H9 (cell line): ENCODE data around the gene TPM4. TPM values are rescaled to one million over a fixed set of nuclear protein-coding genes. Genes with fewer than 3 reads are reported as not detected.

ENCODE experiments used
- DNase-seq: peaks from one replicate; pipeline ENCODE4 v3.0.0-alpha.2; 2017
- H2AFZ ChIP-seq: one replicate; pipeline ENCODE4 v1.6.1; 2013; ENCODE audit warnings: mild to moderate bottlenecking, low read length, control low read depth, moderate library complexity
- H2AK5ac ChIP-seq: 2 replicates; pipeline ENCODE4 v1.6.1; 2013; ENCODE audit warnings: low read length, control low read depth, mixed read lengths; ENCODE audit not compliant: insufficient read length
- H2BK120ac ChIP-seq: one replicate; pipeline ENCODE4 v1.6.1; 2013; ENCODE audit warnings: low read depth, mild to moderate bottlenecking, low read length, control low read depth, inconsistent platforms; ENCODE audit not compliant: poor library complexity, severe bottlenecking
- H2BK12ac ChIP-seq: 2 replicates; pipeline ENCODE4 v1.6.1; 2013; ENCODE audit warnings: low read length, control low read depth, mixed read lengths, low read depth; ENCODE audit not compliant: insufficient read length
- H2BK15ac ChIP-seq: 2 replicates; pipeline ENCODE4 v1.6.1; 2013; ENCODE audit warnings: low read depth, low read length, control low read depth
- H2BK20ac ChIP-seq: one replicate; pipeline ENCODE4 v1.6.1; 2013; ENCODE audit warnings: low read depth, mild to moderate bottlenecking, low read length, control low read depth, inconsistent platforms; ENCODE audit not compliant: poor library complexity, severe bottlenecking
- H2BK5ac ChIP-seq: 2 replicates; pipeline ENCODE4 v1.6.1; 2013; ENCODE audit warnings: low read length, control low read depth, mixed read lengths; ENCODE audit not compliant: insufficient read length
- H3K14ac ChIP-seq: 2 replicates; pipeline ENCODE4 v1.6.1; 2013; ENCODE audit warnings: low read length, control low read depth; ENCODE audit not compliant: insufficient read depth
- H3K18ac ChIP-seq: 2 replicates; pipeline ENCODE4 v1.6.1; 2013; ENCODE audit warnings: low read depth, mild to moderate bottlenecking, mixed read lengths, low read length, control low read depth; ENCODE audit not compliant: insufficient read length
- H3K23ac ChIP-seq: 2 replicates; pipeline ENCODE4 v1.6.1; 2013; ENCODE audit warnings: low read length, control low read depth, mixed read lengths, low read depth; ENCODE audit not compliant: insufficient read length
- H3K23me2 ChIP-seq: 2 replicates; pipeline ENCODE4 v1.6.1; 2013; ENCODE audit warnings: low read depth, mild to moderate bottlenecking, mixed read lengths, low read length, control low read depth; ENCODE audit not compliant: insufficient read length, poor library complexity, severe bottlenecking
- H3K27ac ChIP-seq: 2 replicates; pipeline ENCODE4 v1.5.1; 2013; ENCODE audit warnings: low read length, control low read depth, mixed read lengths, low read depth; ENCODE audit not compliant: insufficient read length
- H3K27me3 ChIP-seq: 2 replicates; pipeline ENCODE4 v1.6.1; 2013; ENCODE audit warnings: low read length, control low read depth, inconsistent platforms; ENCODE audit not compliant: insufficient read depth
- H3K4ac ChIP-seq: 2 replicates; pipeline ENCODE4 v1.6.1; 2013; ENCODE audit warnings: low read depth, mild to moderate bottlenecking, control low read depth, inconsistent platforms, low read length, moderate library complexity
- H3K4me1 ChIP-seq: 2 replicates; pipeline ENCODE4 v1.6.1; 2013; ENCODE audit warnings: low read length, control low read depth, inconsistent platforms; ENCODE audit not compliant: insufficient read depth
- H3K4me2 ChIP-seq: 2 replicates; pipeline ENCODE4 v1.6.1; 2013; ENCODE audit warnings: low read length, control low read depth, mixed read lengths; ENCODE audit not compliant: insufficient read length, insufficient read depth
- H3K56ac ChIP-seq: 2 replicates; pipeline ENCODE4 v1.6.1; 2013; ENCODE audit warnings: low read depth, mild to moderate bottlenecking, mixed read lengths, low read length, control low read depth; ENCODE audit not compliant: insufficient read length
- H3K79me1 ChIP-seq: 2 replicates; pipeline ENCODE4 v1.6.1; 2013; ENCODE audit warnings: low read depth, mild to moderate bottlenecking, moderate library complexity, low read length, control low read depth, inconsistent platforms; ENCODE audit not compliant: insufficient read depth, poor library complexity, severe bottlenecking
- H3K79me2 ChIP-seq: 2 replicates; pipeline ENCODE4 v1.6.1; 2013; ENCODE audit warnings: low read length, control low read depth, inconsistent platforms; ENCODE audit not compliant: insufficient read depth
- H3K9ac ChIP-seq: 2 replicates; pipeline ENCODE4 v1.6.1; 2013; ENCODE audit warnings: low read length, control low read depth, mixed read lengths; ENCODE audit not compliant: insufficient read length; ENCODE audit errors: extremely low read depth
- H3K9me3 ChIP-seq: one replicate; pipeline ENCODE4 v1.6.1; 2013; ENCODE audit warnings: low read depth, low read length, inconsistent platforms; ENCODE audit not compliant: control insufficient read depth
- H3T11ph ChIP-seq: one replicate; pipeline ENCODE4 v1.6.1; 2013; ENCODE audit warnings: mild to moderate bottlenecking, low read length, control low read depth, inconsistent platforms
- H4K20me1 ChIP-seq: one replicate; pipeline ENCODE4 v1.6.1; 2013; ENCODE audit not compliant: control insufficient read depth, insufficient read length, insufficient read depth
- H4K5ac ChIP-seq: 2 replicates; pipeline ENCODE4 v1.6.1; 2013; ENCODE audit warnings: low read depth, mild to moderate bottlenecking, mixed read lengths, low read length, control low read depth; ENCODE audit not compliant: insufficient read length
- H4K8ac ChIP-seq: replicated peaks from 2 replicates; pipeline ENCODE4 v1.6.1; 2013; ENCODE audit warnings: low read length, control low read depth, mixed read lengths, low read depth; ENCODE audit not compliant: insufficient read length
- H4K91ac ChIP-seq: 2 replicates; pipeline ENCODE4 v1.6.1; 2013; ENCODE audit warnings: low read depth, mild to moderate bottlenecking, moderate library complexity, mixed read lengths, low read length, control low read depth; ENCODE audit not compliant: insufficient read length
- H3K27ac Mint-ChIP-seq, 3 experiments: 2 replicates in 2 of 3; 3 replicates in 1 of 3; pipeline ENCODE4 v1.8.0; 2020 to 2021; ENCODE audit warnings: mixed read lengths in 3 of 3, mild to moderate bottlenecking in 1 of 3, moderate library complexity in 1 of 3
- H3K27me3 Mint-ChIP-seq: 2 replicates; pipeline ENCODE4 v1.8.0; 2021; ENCODE audit warnings: low read depth, mild to moderate bottlenecking, moderate library complexity, mixed read lengths
- H3K36me3 Mint-ChIP-seq, 3 experiments: 2 replicates in 2 of 3; 3 replicates in 1 of 3; pipeline ENCODE4 v1.8.0; 2020 to 2021; ENCODE audit warnings: low read depth in 3 of 3, mixed read lengths in 3 of 3; ENCODE audit not compliant: insufficient read depth in 1 of 3
- H3K4me1 Mint-ChIP-seq, 2 experiments: 2 replicates each; pipeline ENCODE4 v1.8.0; 2020; ENCODE audit warnings: mixed read lengths in 2 of 2
- H3K4me3 Mint-ChIP-seq, 2 experiments: 2 replicates in 1 of 2; 3 replicates in 1 of 2; pipeline ENCODE4 v1.8.0; 2020 to 2021; ENCODE audit warnings: mild to moderate bottlenecking in 2 of 2, mixed read lengths in 2 of 2, moderate library complexity in 1 of 2
- H3K9me3 Mint-ChIP-seq, 2 experiments: 2 replicates in 1 of 2; 3 replicates in 1 of 2; pipeline ENCODE4 v1.8.0; 2020; ENCODE audit warnings: mild to moderate bottlenecking in 2 of 2, mixed read lengths in 2 of 2, moderate library complexity in 1 of 2
- CTCF ChIP-seq: fragments of 200-600 bp; sonication (generic); conservative IDR thresholded peaks from 3 replicates; pipeline ENCODE4 v1.8.0; 2021; ENCODE audit warnings: antibody characterized with exemption, mild to moderate bottlenecking
- WGBS: extraction: QIAGEN DNeasy Blood & Tissue Kit; methylation state at CpG from one replicate; pipeline ENCODE4 v1.1.7; 2013; ENCODE audit warnings: missing lambda C conversion rate, low lambda C conversion rate, mixed read lengths; ENCODE audit not compliant: insufficient read length; ENCODE audit errors: extremely low coverage; 5-methylcytosine and 5-hydroxymethylcytosine counted together
- total RNA-seq: library from RNA; stranded (reverse); gene quantifications from 2 replicates; pipeline ENCODE4 v1.2.1, GENCODE V29; 2021

Gene TPM4
- total RNA-seq, 1 experiment from 2014 or later: 431 TPM

- Histone ChIP-seq H3K9ac (no peak overlapping the region), H2BK5ac (no peak overlapping the region), H3K4ac (no peak overlapping the region), H3K23ac (no peak overlapping the region), H2BK20ac (no peak overlapping the region), H3K79me2 (no peaks in the 10 kb centered on the region), H3K56ac (no peak overlapping the region), H2BK120ac (no peak overlapping the region), H3K4me2 (no peak overlapping the region), H3K9me3 (peaks cover under 1% of the 10 kb centered on the region), H3K4me1 (no peaks in the 10 kb centered on the region), H2BK15ac (no peak overlapping the region), H3K14ac (no peak overlapping the region), H3K27ac (no peak overlapping the region), H4K5ac (no peak overlapping the region), H3K18ac (no peak overlapping the region), H3T11ph (no peak overlapping the region), H4K91ac (no peak overlapping the region), H2AFZ (no peak overlapping the region), H3K27me3 (no peaks in the 10 kb centered on the region), H4K8ac (no peak overlapping the region), H3K79me1 (no peaks in the 10 kb centered on the region), H2BK12ac (no peak overlapping the region), H2AK5ac (no peak overlapping the region), H4K20me1 (no peaks in the 10 kb centered on the region), H3K23me2 (no peaks in the 10 kb centered on the region)
- TF ChIP-seq CTCF: peak; percentile 99
- no peaks in the 10 kb centered on the region for H3K4me1 Mint-ChIP-seq
- H3K27me3 Mint-ChIP-seq: peaks cover 19% of the 10 kb centered on the region
- no peaks in the 10 kb centered on the region; a peak in 1 of 7 replicates for H3K36me3 Mint-ChIP-seq
- peaks cover 0 to 40% of the 10 kb centered on the region in 2 experiments; a peak in 4 of 5 replicates for H3K9me3 Mint-ChIP-seq
- no CpG with 5 or more reads among the region's 26 CpGs for WGBS
- H3K27ac Mint-ChIP-seq: no peak overlapping the region
- DNase-seq: peak; percentile 88
- H3K4me3 Mint-ChIP-seq: peak overlapping the region in 1 of 2 experiments; percentile 35; a peak in 1 of 5 replicates
These were observed 34.9 kb upstream of the TPM4 start for GRCh38 chr19:16041299-16041990.
